ENCODE data around the gene CHL1. TPM values are rescaled to one million over a fixed set of nuclear protein-coding genes. Genes with fewer than 3 reads are reported as not detected.

CHL1 gene
- total RNA-seq, 1 donor from 2014 or later = 10.0 TPM

DNA sequence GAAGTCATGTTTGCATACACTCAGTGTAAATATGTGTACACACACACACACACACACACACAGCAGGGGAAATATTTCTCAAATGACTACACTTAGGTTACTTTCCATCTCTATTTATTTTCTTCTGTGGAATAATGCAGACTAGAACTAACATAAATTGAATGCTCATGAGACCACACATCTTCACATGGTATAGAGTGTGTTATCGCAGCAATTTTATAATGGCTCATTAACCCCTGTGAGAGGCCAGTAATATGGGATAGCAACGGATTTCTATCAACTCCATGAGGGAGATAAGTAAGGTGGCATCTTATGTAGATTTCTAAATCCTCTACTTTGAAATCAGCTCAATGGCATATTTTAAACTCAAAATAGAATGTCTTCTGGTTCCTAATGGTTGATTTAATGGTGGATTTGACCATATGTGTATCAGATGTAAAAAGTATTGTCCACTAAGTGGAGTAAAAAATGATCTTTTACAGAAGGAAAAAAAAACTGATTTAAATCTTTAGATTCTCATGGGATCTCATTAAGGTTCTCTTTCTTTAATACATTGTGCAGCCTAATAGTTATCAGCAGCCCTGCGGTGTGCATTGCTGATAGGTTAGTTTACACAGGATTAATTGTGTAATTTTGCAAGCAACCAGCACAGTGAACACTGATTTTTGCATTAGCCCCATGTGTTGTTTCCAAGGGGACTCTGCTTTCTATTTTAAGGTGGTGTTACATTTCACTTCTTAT lies 32.0 kb downstream of the CHL1 start:
- ATAC-seq = no peak

DNA sequence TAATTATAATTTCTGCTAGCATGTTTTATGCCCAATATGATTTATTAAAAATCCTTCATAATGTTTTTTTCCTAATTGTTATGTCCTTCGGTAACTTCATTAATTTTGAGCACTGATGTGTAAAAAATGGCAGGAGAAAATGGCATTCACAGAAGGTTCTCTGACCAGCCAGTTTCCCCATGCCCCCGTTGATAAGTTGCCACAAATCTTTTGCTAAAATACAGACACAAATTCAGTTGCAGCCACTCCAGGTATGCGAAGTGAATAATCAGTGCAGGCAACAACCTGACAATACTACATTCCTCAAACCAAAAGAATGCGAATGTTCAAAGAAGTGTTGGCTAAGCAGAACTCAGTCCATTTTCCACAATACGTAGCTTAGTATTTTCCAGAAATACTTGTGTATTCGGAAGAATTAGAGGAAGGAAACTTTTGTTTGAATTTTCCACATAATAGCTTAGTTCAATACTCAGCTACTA lies 32.7 kb downstream of the CHL1 start:
- peak; percentile 39 for ATAC-seq

DNA sequence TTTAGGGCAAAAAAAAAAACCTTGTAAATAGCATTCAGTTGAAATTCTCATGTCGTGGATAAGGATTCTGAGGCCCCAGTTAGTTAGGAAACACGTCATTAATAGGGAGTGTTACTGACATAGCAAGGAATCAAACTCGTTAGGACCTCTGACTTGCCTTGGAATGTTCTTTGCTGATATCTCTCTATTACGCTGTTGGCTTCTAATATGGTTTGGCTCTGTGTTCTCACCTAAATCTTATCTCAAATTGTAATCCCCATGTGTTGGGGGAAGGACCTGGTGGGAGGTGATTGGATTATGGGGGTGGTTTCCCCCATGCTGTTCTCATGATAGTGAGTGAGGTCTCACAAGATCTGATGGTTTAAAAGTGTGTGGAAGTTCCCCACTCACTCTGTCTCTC lies 40.3 kb downstream of the CHL1 start:
- no peak for ATAC-seq

- ATAC-seq = no peak
Measured at GRCh38 chr3:242602-243355, 46.2 kb downstream of the CHL1 start.

- peak; percentile 35 for ATAC-seq
Measured at GRCh38 chr3:243356-243725, 46.8 kb downstream of the CHL1 start.

GRCh38 chr3:244041-244440 lies 47.5 kb downstream of the CHL1 start:
- no peak for ATAC-seq

- ATAC-seq = no peak
Measured at GRCh38 chr3:247916-248315, 51.4 kb downstream of the CHL1 start.

GRCh38 chr3:248864-249520 lies 52.4 kb downstream of the CHL1 start:
- no peak for ATAC-seq

DNA sequence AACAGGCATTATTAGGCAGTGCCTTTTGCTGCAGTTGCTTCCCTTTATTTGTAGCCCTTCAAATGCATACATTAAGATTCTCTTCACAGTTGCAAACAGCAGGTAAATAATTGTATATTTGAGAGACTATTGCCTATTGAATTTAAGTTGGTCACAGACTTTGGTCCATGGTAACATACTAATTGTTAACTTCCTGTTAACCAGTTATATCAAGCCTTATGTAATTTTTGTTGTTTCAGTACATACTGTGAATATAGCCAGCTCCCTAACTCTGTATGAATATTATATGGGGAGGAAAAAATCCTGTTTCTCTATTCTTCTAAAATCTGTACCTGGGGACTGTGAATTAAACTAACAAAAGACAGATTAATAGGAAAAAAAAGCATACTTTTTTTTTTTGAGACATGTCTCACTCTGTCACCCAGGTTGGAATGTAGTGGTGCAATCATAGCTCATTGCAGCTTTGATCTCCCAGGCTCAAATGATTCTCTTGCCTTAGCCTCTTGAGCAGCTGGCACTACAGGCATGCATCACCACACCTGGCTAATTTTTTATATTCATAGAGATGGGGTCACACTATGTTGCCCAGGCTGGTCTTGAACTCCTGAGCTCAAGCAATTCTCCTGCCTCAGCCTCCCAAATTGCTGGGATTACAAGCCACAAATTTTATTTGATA lies 53.2 kb downstream of the CHL1 start:
- no peak for ATAC-seq

- no peak for ATAC-seq
Measured at GRCh38 chr3:256501-256900, 59.9 kb downstream of the CHL1 start.

DNA sequence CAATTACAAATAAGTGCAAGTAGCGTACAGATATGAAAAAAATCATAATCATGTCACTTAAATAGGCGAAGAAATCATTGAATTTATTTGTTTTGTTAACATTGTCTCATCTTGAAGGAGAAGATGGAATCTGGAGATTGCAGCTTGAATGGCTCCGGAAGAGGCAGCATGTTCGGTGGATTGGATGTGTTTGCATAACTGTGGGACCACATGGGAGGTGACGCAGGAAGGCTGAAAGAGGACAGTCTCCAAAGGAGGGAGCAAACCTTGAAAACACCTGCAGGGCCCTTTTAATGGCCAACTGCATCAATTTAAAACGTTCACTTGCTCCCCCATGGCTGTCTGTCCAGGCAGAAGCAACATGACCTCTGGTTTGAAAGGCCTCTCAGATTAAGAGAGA lies 61.3 kb downstream of the CHL1 start:
- ATAC-seq = no peak

DNA sequence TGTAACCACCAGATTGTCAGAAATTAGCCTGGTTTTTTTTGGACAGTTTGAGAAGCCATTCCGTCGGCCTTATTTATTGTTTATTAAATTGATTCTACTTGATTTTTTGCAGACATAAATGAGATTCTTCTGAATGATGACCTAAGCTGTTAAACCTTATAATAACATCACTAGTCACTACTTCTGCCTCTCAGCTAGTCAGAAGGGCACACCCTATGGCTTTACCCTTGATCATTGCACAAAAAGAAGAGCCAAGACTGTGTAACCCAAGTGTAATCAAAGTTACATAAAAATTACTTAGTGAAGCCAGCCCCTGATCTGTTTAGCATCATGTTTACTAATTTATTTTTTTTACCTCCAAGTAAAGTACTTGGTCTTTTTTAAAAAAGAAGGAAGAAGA lies 64.3 kb downstream of the CHL1 start:
- peak; percentile 59 for ATAC-seq

DNA sequence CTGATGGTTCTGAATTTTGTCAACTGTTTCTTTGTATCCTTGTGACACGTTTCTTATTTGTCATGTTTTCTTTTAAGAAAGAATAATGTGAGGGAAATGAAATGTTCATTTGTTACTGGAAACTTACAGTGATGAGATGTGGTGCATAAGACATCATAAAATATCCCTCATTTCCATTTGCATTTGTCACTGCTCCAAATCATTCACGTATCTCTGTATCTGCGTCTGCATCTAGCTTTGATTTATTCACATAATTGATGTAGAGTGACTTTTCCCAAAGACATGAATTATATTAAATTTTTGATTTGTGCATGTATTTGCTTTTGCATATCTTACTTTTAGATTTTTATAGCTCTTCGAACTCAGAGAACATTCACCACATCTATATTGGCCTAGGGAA lies 66.8 kb downstream of the CHL1 start:
- ATAC-seq = no peak

DNA sequence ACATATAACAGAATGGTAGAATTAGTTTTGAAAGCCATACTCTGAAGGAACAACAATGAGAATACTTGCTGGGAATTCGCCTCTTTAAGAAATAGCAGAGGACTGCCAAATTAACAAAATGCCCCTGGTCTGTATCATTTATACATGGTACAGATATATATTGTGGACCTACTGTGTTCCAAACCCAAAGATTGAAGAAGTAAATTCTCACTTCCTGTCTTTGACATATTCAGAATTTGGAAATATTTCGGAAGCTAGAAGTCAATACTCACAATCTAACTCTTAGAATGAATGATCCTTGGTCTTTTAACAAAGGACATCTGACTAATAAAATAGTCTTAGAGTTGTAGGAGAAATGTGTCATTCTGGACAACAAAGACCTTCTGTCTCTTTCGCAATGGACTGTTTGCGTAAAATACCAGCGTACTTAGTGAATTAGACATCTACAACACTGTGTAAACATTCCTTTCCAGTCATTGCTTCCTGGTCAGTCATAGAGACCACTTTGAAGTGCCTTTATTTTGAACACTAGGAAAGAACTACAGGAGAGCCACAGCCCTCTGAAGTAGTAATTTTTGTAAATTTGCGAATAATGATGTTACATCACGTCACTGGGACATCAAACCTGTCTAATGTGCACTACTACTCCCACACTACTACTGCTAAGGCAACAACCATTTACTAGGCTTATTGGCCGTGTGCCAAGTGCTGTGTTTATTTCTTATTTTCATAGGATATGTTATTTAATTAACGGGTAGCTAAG lies 68.0 kb downstream of the CHL1 start:
- ATAC-seq = peak; percentile 95

- no peak for ATAC-seq
Measured at GRCh38 chr3:267101-267500, 70.5 kb downstream of the CHL1 start.

DNA sequence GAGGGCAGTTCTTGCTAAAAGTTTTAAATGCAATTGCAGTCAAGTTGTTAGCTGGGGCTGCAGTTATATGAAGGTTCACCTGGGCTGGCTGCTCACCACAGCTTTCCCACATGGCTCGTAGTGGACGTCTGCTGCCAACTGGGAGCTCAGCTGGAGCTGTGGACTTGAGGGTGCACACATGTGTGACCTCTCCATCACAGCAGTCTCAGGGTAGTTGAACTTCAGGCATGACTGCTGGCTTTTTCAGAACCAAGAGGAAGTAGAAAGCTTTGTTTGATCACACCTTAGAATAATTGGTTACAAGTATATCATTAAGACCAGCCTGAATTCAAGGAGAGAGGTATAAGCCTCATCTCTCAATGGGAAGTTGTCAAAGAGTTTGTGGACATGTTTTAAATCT lies 74.1 kb downstream of the CHL1 start:
- ATAC-seq = no peak

DNA sequence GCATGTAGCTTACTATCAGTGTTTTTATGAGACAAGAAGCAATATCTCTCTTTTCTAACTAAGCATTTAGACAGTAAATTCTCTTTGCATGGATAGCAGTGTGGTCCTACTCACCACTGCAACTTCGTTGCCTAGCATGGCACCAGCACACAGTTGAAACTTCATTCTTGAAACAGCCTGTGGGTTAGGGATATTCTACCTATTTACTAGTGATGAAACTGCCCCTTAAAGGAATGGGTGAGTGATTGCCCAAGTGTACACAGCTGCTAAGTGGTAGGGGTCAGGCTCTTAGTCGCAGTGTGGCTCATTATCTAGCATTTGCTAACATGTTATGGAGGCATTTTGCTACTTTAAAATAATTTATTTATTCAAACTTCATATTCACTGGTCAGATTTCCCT lies 78.4 kb downstream of the CHL1 start:
- ATAC-seq = no peak

DNA sequence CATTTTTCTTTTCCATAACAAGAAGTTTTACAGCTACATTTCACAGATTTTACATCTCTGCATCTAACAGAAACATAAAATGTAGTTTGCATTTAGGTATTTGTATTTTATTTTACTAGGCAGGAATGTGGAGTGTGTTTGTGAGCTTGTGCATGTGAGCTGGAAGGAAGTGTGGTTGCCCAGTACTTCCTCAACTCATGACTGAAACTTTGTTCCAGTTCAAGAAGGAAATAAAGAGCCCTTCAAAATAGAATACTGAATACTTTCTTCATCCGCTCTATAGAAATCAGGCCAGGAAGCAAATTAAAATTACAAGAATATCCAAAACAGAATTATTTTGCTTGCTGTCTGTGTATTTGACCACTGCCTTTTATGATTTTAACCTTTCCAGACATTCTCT lies 81.3 kb downstream of the CHL1 start:
- ATAC-seq = peak; percentile 51

GRCh38 chr3:278300-279064 lies 81.9 kb downstream of the CHL1 start:
- ATAC-seq = peak; percentile 53

- no peak for ATAC-seq
Measured at GRCh38 chr3:279325-279724, 82.8 kb downstream of the CHL1 start.

DNA sequence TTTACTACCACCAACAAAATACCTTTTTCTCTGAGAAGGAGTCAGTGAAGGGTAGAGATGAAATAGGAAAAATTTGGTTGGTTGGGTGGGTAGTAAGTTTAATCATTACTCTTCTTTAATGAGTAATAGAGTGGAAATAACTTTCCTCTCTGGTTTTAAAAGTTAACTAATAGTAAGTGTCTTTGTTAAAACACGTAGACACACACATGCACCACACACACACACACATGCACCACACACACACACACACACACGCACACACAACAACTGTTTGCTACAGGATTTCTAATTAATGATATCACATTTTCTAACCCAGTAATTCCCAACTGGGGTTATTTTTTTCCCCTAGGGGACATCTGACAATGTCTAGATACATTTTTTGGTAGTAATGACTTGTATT lies 84.1 kb downstream of the CHL1 start:
- no peak for ATAC-seq

GRCh38 chr3:284322-284721 lies 87.8 kb downstream of the CHL1 start:
- no peak for ATAC-seq

All from esophagus mucosa (tissue), 1 donor.